Activated B cell treated with CpG ODN at 0.5 μM for 24 hours (primary cell): Measurements from ENCODE around the gene MICA. TPM values are rescaled to one million over a fixed set of nuclear protein-coding genes. Genes with fewer than 3 reads are reported as not detected.
"Not testable (repeated sequence)": the region's sequence is repeated elsewhere in the genome, so short reads cannot be mapped to it uniquely, and the experiment has no call there.

Experiments
- ATAC-seq: fragments of 200-7000 bp; cut with Tn5 transposase; one replicate; pipeline ENCODE4 v1.10.0; 2021; ENCODE audit warnings: low read depth, mild to moderate bottlenecking, moderate library complexity
- CTCF ChIA-PET: fragments of 350-600 bp; sonication (Branson Sonifier 250); formaldehyde crosslinking; loops from one replicate; lab custom pipeline; 2021; ENCODE audit warnings: antibody characterized with exemption; lab: Charles Lee
- POLR2A ChIA-PET: fragments of 350-600 bp; sonication (Branson Sonifier 250); formaldehyde crosslinking; loops from one replicate; lab custom pipeline; 2021; ENCODE audit warnings: antibody characterized with exemption; lab: Charles Lee
- DNase-seq: peaks from one replicate; pipeline ENCODE4 v3.0.0; 2022
- H3K27ac Mint-ChIP-seq: one replicate; pipeline ENCODE4 v1.8.0; 2020; ENCODE audit warnings: mixed read lengths
- H3K27me3 Mint-ChIP-seq: one replicate; pipeline ENCODE4 v1.8.0; 2021; ENCODE audit warnings: mixed read lengths
- H3K36me3 Mint-ChIP-seq: one replicate; pipeline ENCODE4 v1.8.0; 2021; ENCODE audit warnings: low read depth, mixed read lengths
- H3K4me1 Mint-ChIP-seq: one replicate; pipeline ENCODE4 v1.8.0; 2021; ENCODE audit warnings: mixed read lengths
- H3K4me3 Mint-ChIP-seq: one replicate; pipeline ENCODE4 v1.8.0; 2020; ENCODE audit warnings: mild to moderate bottlenecking, mixed read lengths
- H3K9me3 Mint-ChIP-seq: one replicate; pipeline ENCODE4 v1.8.0; 2020; ENCODE audit warnings: mixed read lengths
- CTCF ChIP-seq: fragments of 200-600 bp; IDR thresholded peaks from one replicate; pipeline ENCODE4 v1.8.0; 2022; ENCODE audit warnings: antibody characterized with exemption, mild to moderate bottlenecking
- intact Hi-C: fragments of 100-400 bp; cut with micrococcal nuclease; formaldehyde crosslinking; loops from one replicate; pipeline ENCODE4 v1.15.1; 2024
- total RNA-seq: library from RNA; stranded (reverse); gene quantifications from 2 replicates; pipeline ENCODE4 v1.2.3, GENCODE V29; 2022

Gene MICA
- total RNA-seq, 1 donor from 2014 or later = 8.9 TPM

DNA sequence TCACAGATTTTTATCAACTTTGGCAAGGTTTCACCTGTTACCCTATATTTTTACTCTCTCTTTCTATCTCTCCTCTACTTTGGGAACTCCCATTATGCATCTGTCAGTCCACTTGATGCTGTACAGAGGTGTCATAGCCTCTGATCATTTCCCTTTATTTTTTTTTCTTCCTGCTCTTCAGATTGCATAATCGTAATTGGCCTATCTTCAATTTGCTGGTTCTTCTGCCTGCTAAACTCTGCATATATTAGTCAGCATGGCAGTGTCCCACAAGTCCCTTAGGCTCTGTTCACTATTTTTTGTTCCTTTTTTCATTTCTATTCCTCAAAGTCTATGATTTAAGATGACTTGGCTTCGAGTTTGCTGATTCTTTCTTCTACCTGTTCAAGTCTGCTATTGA lies 49.9 kb downstream of the MICA start:
- ChIA-PET CTCF (no interaction called here), POLR2A (no interaction called here)
- intact Hi-C loops = no loop called here
- peaks cover 6% of the 10 kb centered on the region for H3K9me3 Mint-ChIP-seq
- peaks cover 7% of the 10 kb centered on the region for H3K27me3 Mint-ChIP-seq
- ATAC-seq = no peak
- H3K36me3 Mint-ChIP-seq = peaks cover 4% of the 10 kb centered on the region
- H3K4me3 Mint-ChIP-seq = no peak overlapping the region
- TF ChIP-seq CTCF = no peak
- H3K27ac Mint-ChIP-seq = no peak overlapping the region
- H3K4me1 Mint-ChIP-seq = no peaks in the 10 kb centered on the region
- no peak for DNase-seq

DNA sequence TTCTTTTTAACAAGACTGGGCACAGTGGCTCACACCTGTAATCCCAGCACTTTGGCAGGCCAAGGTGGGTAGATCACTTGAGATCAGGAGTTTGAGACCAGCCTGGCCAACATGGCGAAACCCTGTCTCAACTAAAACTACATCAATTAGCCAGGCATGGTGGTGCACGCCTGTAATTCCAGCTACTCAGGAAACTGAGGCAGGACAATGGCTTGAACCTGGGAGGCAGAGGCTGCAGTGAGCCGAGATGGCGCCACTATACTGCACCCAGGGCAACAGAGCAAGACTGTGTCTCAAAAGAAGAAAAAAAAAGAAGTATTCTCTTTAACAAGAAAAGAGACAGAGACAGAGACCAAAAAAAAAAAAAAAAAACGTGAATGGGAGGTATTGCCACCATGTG lies 56.5 kb downstream of the MICA start:
- H3K27me3 Mint-ChIP-seq, CTCF ChIA-PET, H3K4me3 Mint-ChIP-seq, H3K9me3 Mint-ChIP-seq, ATAC-seq, DNase-seq, H3K27ac Mint-ChIP-seq: not testable (repeated sequence)
- intact Hi-C loops = loop anchor here (5.0 kb wide), 2 partner anchors 37 to 303 kb away; partner anchors contain the start of genes CCHCR1, MICB and TCF19
- H3K4me1 Mint-ChIP-seq = peaks cover 28% of the 10 kb centered on the region
- POLR2A ChIA-PET = interaction anchor here (0.7 kb wide), 1 partner anchor 105 kb away, joined by 6 read pairs; no protein-coding TSS in a partner anchor
- H3K36me3 Mint-ChIP-seq = peaks cover 20% of the 10 kb centered on the region

GRCh38 chr6:31460361-31461025 lies 57.1 kb downstream of the MICA start:
- TF ChIP-seq CTCF = no peak
- intact Hi-C loops = loop anchor here (5.0 kb wide), 2 partner anchors 37 to 303 kb away; partner anchors contain the start of genes CCHCR1, MICB and TCF19
- ATAC-seq (no peak), DNase-seq (no peak)
- Mint-ChIP-seq H3K9me3 (no peaks in the 10 kb centered on the region), H3K36me3 (peaks cover 26% of the 10 kb centered on the region), H3K27me3 (no peaks in the 10 kb centered on the region), H3K27ac (no peak overlapping the region), H3K4me1 (peaks cover 34% of the 10 kb centered on the region), H3K4me3 (no peak overlapping the region)
- ChIA-PET CTCF (interaction anchor here (1.2 kb wide), 1 partner anchor 62 kb away, joined by 4 read pairs; no protein-coding TSS in a partner anchor), POLR2A (no interaction called here)

DNA sequence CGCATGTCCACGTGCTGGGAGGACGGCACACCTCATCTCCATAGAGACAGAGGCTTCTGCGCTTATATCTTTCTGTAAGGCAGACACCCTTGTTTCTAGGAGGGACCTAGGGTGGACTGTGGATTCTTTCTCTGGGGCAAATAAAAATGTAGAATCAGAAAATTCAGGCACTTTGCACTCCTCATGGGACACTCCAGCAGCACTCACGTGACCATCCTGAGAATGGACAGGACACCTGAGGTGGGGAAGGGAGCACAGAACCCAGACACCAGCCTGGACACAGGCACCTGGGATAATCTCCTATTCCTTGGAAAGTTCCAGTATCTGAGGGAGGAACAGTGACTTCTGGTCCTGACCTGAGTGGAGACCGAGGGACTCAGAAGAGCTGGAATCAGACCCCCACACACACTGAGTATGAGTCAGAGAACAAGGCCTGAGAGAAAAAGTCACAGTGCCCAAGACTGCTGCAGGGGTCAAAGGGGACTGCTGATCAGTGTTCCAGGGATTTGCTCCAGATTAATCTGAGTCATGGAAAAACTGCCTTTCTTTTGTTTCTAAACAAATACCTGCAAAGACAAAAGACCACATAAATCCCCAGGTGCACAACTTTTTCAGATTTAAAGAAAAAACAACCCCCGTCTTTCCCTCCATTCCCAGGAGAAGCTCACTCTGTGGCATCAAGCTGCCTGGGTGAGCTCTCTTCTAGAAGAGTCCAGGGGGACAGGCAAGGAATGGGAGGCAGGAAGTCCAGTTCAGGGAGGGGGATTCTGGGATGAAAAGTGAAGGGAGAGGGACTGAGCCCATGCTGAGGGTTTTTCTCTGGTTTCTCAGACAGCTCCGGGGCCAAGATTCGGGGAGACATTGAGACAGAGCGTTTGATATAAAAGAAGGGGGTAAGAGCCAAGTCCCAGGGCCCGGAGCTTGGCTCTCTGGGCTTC lies 58.9 kb downstream of the MICA start:
- Mint-ChIP-seq H3K27ac (peak overlapping the region; percentile 98), H3K4me1 (peaks cover 52% of the 10 kb centered on the region), H3K27me3 (no peaks in the 10 kb centered on the region), H3K36me3 (peaks cover 43% of the 10 kb centered on the region), H3K4me3 (peak overlapping the region; percentile 100), H3K9me3 (no peaks in the 10 kb centered on the region)
- no peak for TF ChIP-seq CTCF
- no peak for ATAC-seq
- intact Hi-C loops = loop anchor here (5.0 kb wide), 2 partner anchors 35 to 305 kb away; partner anchors contain the start of genes CCHCR1, MICB and TCF19
- POLR2A ChIA-PET = interaction anchor here (0.5 to 2.1 kb wide), 24 partner anchors 9 to 1203 kb away, joined by 3 to 15 read pairs (median 4); partner anchors contain the start of genes BAG6, DDX39B, DXO and FKBPL
- no peak for DNase-seq
- CTCF ChIA-PET = interaction anchor here (0.8 to 1.2 kb wide), 3 partner anchors 20 to 96 kb away, joined by 3 to 4 read pairs (median 3); no protein-coding TSS in a partner anchor
